GM18498 (cell line): Measurements from ENCODE around the gene GADD45A.
"Not testable (repeated sequence)": the region's sequence is repeated elsewhere in the genome, so short reads cannot be mapped to it uniquely, and the experiment has no call there.

Source experiments
- ATAC-seq: cut with Tn5 transposase; IDR thresholded peaks from one replicate; pipeline ENCODE4 v1.9.1; 2021; ENCODE audit warnings: mild to moderate bottlenecking, moderate library complexity; ENCODE audit not compliant: unreplicated experiment

GADD45A gene, protein sequence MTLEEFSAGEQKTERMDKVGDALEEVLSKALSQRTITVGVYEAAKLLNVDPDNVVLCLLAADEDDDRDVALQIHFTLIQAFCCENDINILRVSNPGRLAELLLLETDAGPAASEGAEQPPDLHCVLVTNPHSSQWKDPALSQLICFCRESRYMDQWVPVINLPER

GRCh38 chr1:67685067-67685557, at the start of gene GADD45A:
Gene GADD45A (plus strand): TSS chr1:67685201. CDS start chr1:67685495, 294 bp downstream.
- peak; percentile 89 for ATAC-seq

DNA sequence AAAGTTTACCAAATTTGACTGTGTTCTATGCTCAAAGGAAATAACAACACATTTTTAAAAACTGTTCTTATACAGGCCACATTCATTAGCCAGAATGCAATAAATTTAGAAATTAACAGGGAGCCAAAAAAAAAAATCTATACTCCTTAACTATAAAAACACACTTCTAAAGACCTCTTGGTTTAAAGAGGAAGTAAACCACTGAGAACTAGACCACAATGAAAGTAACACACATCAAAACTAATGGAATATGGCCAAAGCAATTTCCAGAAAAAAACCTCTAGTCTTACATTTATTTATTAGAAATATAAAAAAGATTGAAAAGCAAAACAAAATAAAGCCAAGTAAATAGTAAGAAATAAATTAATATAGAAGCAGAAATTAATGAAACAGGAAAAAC, 48.9 kb upstream of the GADD45A start:
- no peak for ATAC-seq

DNA sequence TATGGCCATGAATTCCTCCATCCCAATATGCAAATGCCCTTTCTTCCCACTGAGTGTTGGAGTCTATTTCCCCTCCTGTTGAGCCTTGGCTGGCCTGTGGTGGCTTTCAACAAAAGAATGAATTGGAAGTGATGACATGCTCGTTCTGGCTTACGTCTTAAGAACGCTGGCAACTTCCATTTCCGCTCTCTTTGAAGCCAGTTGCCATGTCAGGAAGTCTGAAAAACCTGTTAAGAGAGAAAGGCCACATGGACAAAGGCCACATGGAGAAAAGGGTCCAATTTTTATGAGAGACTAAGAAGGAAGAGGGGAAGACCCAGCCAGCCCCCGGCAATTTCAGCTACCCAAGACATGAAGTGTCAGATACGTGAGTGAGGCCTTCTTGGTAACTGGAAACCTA, 45.6 kb upstream of the GADD45A start:
- ATAC-seq = no peak

- ATAC-seq = no peak
Observed at GRCh38 chr1:67642629-67643028, 42.4 kb upstream of the GADD45A start.

GRCh38 chr1:67644566-67644965, 40.4 kb upstream of the GADD45A start:
- no peak for ATAC-seq

GRCh38 chr1:67645495-67646144, 39.4 kb upstream of the GADD45A start:
- no peak for ATAC-seq

DNA sequence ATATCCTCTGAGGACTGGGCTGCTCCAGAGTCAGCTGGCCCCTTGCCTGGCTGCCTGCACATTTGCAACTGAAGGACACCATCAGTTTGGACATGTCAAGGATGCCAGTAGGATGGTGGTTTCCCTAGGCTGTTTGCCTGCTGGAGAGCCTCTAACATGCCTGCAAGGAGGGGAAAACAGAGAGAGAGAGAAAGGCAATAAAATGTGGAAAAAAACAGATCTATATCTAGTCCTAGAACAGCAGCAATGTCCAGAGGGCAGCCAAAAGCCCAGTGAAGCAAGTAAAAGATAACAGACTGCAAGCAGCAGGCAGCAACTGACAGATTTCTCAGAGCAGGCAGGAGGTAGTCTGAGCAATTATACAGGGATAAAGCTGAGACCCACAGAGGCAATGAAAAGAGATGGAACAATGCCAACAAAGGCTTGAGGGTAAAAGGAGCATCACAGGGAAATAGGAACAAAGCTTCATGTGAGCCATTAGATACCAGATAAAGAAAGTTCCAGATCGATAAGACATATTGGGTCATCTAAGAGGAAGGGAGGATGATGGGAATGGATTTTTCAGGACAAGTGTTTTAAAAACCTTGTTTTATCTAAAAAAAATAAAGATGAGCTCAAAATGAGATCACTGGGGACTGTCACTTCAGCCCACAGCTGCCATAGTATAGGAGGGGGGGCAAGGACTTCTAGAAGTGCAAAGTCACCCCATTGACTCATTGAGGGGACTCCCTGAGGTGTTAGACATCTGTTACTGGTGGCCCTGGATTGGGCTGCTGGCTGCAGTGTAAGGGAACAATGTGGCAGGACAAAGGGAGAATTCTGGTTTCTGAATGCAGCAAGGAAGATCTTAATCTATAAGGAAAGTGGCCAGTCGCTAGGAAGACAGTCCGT, 38.6 kb upstream of the GADD45A start:
- ATAC-seq = no peak

GRCh38 chr1:67647036-67647798, 37.8 kb upstream of the GADD45A start:
- no peak for ATAC-seq

GRCh38 chr1:67647814-67648358, 37.1 kb upstream of the GADD45A start:
- ATAC-seq = no peak

DNA sequence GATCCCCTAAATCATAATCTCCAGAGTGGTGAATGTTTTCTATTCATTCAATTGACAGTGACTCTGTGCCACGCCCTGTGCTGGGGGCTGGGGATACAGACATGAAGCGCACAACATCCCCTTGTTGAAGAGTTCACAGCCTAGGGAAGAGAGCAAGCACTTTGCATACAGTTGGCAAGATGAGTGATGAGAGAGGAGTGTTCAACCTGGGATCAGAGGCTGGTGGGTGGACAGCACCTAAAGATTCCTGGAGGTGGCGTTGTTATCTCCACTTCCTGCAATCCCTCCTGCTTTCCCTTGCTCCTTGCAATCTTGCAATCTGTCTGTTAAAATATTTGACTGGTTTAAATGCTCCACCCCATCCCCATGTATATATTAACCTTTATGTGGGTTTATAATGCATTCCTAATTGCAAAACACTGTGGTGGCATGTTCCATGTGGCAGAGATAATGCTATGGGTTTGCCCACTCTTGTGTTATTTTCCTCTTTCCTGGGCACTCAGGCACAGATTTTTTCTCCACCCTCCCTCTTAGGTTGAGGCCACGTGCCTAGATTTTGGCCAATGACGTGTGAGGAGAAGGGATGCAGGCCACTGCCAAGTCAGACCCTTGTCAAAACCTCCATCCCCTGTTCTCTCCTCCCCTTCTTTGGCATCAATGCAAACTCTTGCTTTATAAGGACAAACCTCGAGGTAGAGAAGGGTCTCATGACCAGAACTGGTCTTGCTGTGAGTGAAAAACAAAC, 36.2 kb upstream of the GADD45A start:
- no peak for ATAC-seq

GRCh38 chr1:67650061-67650460, 34.9 kb upstream of the GADD45A start:
- no peak for ATAC-seq

DNA sequence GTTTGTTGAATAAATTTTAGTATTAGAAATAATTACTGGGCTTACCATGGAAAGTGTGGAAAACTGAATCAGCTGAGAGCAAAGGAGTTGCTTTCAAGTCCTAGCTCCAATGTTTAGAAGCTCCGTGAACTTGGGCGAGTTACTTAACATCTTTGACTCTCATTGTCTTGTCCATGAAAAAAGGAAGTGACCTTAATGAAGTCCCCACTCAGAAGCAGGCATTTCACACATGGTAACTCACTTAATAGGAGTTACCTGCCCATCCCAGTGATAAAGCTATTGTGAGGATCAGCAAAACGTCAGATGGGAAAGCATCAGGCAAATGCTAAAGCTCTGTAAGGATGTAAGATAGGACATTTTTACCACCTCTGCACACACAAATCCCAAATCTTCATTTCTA, 34.0 kb upstream of the GADD45A start:
- ATAC-seq = no peak

- peak; percentile 61 for ATAC-seq
Observed at GRCh38 chr1:67652800-67653199, 32.2 kb upstream of the GADD45A start.

- ATAC-seq = no peak
Observed at GRCh38 chr1:67653304-67653703, 31.7 kb upstream of the GADD45A start.

DNA sequence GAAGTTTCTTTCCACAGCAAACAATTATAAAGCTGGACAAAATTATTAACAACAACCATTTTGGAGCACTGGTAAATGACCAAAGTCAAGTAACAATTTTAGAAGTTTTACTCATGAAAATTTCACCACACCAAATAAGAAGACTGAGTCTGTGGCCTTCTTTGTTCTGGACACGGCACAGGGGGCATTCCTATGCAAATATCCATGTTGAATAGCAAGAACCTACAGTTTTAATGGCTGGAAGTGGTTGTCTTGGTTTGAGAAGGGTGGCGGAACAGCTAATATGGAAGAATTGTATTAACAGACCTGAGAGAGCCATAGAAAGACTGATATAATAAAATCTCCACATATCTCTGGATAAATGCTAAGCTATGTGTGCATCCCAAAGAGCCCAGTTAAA, 29.4 kb upstream of the GADD45A start:
- ATAC-seq = no peak

- ATAC-seq = not testable (repeated sequence)
Observed at GRCh38 chr1:67657152-67657551, 27.8 kb upstream of the GADD45A start.

- no peak for ATAC-seq
Observed at GRCh38 chr1:67659229-67659628, 25.8 kb upstream of the GADD45A start.

GRCh38 chr1:67662884-67663283, 22.1 kb upstream of the GADD45A start:
- no peak for ATAC-seq

- no peak for ATAC-seq
Observed at GRCh38 chr1:67664048-67664447, 21.0 kb upstream of the GADD45A start.

GRCh38 chr1:67665307-67665706, 19.7 kb upstream of the GADD45A start:
- ATAC-seq = not testable (repeated sequence)
